ENCODE measurements around the gene SRRM3. TPM values are rescaled to one million over a fixed set of nuclear protein-coding genes. Genes with fewer than 3 reads are reported as not detected.

SRRM3 gene
- total and polyA plus RNA-seq, 9 of the 15 experiments (the other 6 are each of a cell fraction or from before 2014, with no cell fraction given): 0.04 to 0.91 (median 0.46) TPM; not detected in 2

GRCh38 chr7:76330673-76331072, 129.0 kb downstream of the SRRM3 start:
- no peak overlapping the region for H3K9ac ChIP-seq (ENCODE audit: insufficient read depth in 1 of 2, low read depth in 2 of 2, low read length in 2 of 2)
- H3K4me3 ChIP-seq: no peak overlapping the region
- no TSS peak for BruUV-seq (replicated peaks)
- no peak overlapping the region for H3K4me2 ChIP-seq (ENCODE audit: insufficient read depth, low read length)
- DNase-seq (ENCODE audit: extremely low read depth in 1 of 4, low spot score in 3 of 4) (no peak), ATAC-seq (peak; percentile 46), FAIRE-seq (no peak)
- POLR2A ChIA-PET: interaction anchor here (0.6 to 3.6 kb wide), 5 partner anchors 11 to 133 kb away, joined by 3 to 15 read pairs (median 3); no protein-coding TSS in a partner anchor
- H2AFZ ChIP-seq (ENCODE audit: low read depth, low read length): no peak overlapping the region
- peaks cover 42% of the 10 kb centered on the region for H4K20me1 ChIP-seq (replicated peaks; ENCODE audit: control insufficient read depth, insufficient read depth, low read length)
- 83% methylated on average over 5 of the region's 5 CpGs for WGBS (ENCODE audit: insufficient coverage, low coverage, missing lambda C conversion rate)
- H3K9me3 ChIP-seq (replicated peaks; ENCODE audit: control insufficient read depth, insufficient read depth, low read depth, low read length): no peaks in the 10 kb centered on the region
- CTCF ChIA-PET (ENCODE audit: low intra/inter-chr PET ratio): no interaction called here
- intact Hi-C loops (cut with micrococcal nuclease) (no loop called here), in situ Hi-C loops (cut with MboI) (no loop called here)
- H3K79me2 ChIP-seq (ENCODE audit: control insufficient read depth, insufficient read depth, low read length): peaks cover 97% of the 10 kb centered on the region
- peaks cover 16 to 18% of the 10 kb centered on the region in 2 experiments for H3K4me1 ChIP-seq (replicated peaks in 1 of 2; ENCODE audit: control insufficient read depth in 2 of 2, insufficient read depth in 2 of 2, low read length in 2 of 2)
- H3K27me3 ChIP-seq (ENCODE audit: control insufficient read depth in 2 of 2, insufficient read depth in 2 of 2, low read length in 2 of 2): no peaks in the 10 kb centered on the region
- TF ChIP-seq C11orf30 (IDR thresholded peaks at IDR 0.05; ENCODE audit: low read depth) (no peak), NFYB (IDR thresholded peaks at IDR 0.05; ENCODE audit: extremely low read depth, insufficient read length) (no peak), SNRNP70 (optimal IDR thresholded peaks at IDR 0.05; ENCODE audit: low read depth, low read length) (no peak), YY1 (IDR thresholded peaks at IDR 0.05; ENCODE audit: borderline replicate concordance in 1 of 3, control insufficient read depth in 1 of 3, extremely low read depth in 1 of 3, insufficient read depth in 3 of 3, insufficient read length in 1 of 3, insufficient replicate concordance in 2 of 3, low read depth in 1 of 3, low read length in 2 of 3) (peak in 1 of 3 experiments; percentile 53), CREB1 (IDR thresholded peaks at IDR 0.05) (no peak), CREB1 (CRISPR knock-in tag; IDR thresholded peaks at IDR 0.05) (no peak), GATA2 (CRISPR knock-in tag; IDR thresholded peaks at IDR 0.05) (no peak), MAFK (IDR thresholded peaks at IDR 0.05; ENCODE audit: low read length) (no peak), ZNF3 (CRISPR knock-in tag; IDR thresholded peaks at IDR 0.05) (no peak), ESRRB (CRISPR knock-in tag; IDR thresholded peaks at IDR 0.05; ENCODE audit: borderline replicate concordance) (no peak), CTCF (IDR thresholded peaks at IDR 0.05 in 2 of 3, conservative IDR thresholded peaks at IDR 0.05 in 1 of 3; ENCODE audit: insufficient read depth in 2 of 3, low read depth in 1 of 3, low read length in 3 of 3) (peak; percentile 32 to 48 (median 41)), SIN3A (IDR thresholded peaks at IDR 0.05; ENCODE audit: borderline replicate concordance in 2 of 2, control insufficient read depth in 1 of 2, low read depth in 2 of 2, low read length in 2 of 2) (0 out of 4 replicates have a peak, but pooled peaks of 1 of the 2 experiments have one; percentile 4), THRAP3 (IDR thresholded peaks at IDR 0.05; ENCODE audit: borderline replicate concordance) (no peak)
- peaks cover 94% of the 10 kb centered on the region for H3K36me3 ChIP-seq (ENCODE audit: control insufficient read depth, insufficient read depth, low read length)
- H3K9me1 ChIP-seq (ENCODE audit: control insufficient read depth, insufficient read depth, low read length): peaks cover 2% of the 10 kb centered on the region
- H3K27ac ChIP-seq (ENCODE audit: extremely low read depth, low read depth, low read length): peak overlapping the region; percentile 18; the same call in 1 of the 3 replicates

Data from K562 (cell line).